ENCODE measurements around the gene GAB1.

GAB1 gene

DNA sequence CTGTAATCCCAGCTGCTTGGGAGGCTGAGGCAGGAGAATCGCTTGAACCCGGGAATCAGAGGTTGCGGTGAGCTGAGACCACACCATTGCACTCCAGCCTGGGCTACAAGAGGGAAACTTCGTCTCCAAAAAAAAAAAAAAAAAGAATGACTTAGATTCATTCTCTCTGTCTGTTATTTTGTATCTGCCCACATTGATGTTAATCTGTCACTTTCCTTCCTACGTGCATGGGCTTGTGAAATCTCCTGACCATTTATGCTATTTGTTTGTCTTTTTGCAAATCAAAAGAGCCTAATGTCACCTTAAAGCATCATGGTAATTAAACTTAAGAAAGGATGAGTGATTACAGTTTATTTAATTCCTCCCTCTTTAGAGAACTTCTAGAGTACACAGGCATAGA lies 27.4 kb downstream of the GAB1 start:
- Histone ChIP-seq H3K27me3 (ENCODE audit: insufficient read depth, poor library complexity, severe bottlenecking) (no peaks in the 10 kb centered on the region), H3K4me3 (ENCODE audit: severe bottlenecking) (no peak overlapping the region), H3K4me1 (ENCODE audit: insufficient read depth, poor library complexity, severe bottlenecking) (peaks cover 22% of the 10 kb centered on the region), H3K36me3 (ENCODE audit: low read depth) (no peaks in the 10 kb centered on the region), H3K9me3 (ENCODE audit: severe bottlenecking) (no peaks in the 10 kb centered on the region), H3K27ac (ENCODE audit: poor library complexity, severe bottlenecking) (no peak overlapping the region)
- ATAC-seq (ENCODE audit: low read depth) (no peak), DNase-seq (ENCODE audit: low spot score) (no peak)
- TF ChIP-seq, protein P1, sequence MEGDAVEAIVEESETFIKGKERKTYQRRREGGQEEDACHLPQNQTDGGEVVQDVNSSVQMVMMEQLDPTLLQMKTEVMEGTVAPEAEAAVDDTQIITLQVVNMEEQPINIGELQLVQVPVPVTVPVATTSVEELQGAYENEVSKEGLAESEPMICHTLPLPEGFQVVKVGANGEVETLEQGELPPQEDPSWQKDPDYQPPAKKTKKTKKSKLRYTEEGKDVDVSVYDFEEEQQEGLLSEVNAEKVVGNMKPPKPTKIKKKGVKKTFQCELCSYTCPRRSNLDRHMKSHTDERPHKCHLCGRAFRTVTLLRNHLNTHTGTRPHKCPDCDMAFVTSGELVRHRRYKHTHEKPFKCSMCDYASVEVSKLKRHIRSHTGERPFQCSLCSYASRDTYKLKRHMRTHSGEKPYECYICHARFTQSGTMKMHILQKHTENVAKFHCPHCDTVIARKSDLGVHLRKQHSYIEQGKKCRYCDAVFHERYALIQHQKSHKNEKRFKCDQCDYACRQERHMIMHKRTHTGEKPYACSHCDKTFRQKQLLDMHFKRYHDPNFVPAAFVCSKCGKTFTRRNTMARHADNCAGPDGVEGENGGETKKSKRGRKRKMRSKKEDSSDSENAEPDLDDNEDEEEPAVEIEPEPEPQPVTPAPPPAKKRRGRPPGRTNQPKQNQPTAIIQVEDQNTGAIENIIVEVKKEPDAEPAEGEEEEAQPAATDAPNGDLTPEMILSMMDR (IDR thresholded peaks at IDR 0.05; ENCODE audit: poor library complexity, severe bottlenecking), result no peak

DNA sequence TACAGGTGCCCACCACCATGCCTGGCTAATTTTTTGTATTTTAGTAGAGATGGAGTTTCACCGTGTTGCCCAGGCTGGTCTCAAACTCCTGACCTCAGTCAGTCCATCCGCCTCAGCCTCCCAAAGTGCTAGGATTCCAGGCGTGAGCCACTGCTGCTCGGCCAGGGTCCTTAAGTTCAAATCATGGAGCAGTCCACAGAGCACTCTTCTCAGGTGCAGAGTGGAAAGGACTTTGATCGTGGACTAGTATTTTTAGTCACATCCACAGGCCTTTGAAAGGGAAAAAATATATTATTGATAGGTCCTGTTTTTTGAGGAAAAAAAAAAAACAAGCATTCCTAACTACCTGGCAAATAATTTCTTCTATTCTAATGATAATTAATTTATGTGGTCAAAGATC lies 31.2 kb downstream of the GAB1 start:
- no peak overlapping the region for H3K4me3 ChIP-seq (ENCODE audit: severe bottlenecking)
- no peak for ATAC-seq (ENCODE audit: low read depth)

DNA sequence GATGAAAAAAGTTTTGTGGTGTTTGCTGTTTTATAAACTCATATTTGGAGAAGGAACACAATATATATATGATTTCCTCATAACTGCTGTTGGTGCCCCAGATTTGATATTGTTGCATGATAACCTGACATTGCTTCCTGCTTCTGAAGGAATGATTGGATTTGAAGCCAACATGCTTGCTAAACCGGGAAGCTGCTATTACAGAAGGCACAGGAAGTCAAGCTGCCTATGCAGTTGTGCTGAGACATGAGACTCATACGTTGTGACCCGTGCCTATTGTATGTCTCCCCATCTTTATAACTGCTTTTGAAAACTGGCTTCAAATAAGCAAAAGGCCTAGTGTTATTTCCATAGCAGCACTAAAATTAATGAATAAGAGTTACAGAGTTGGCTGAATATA lies 32.9 kb downstream of the GAB1 start:
- no peaks in the 10 kb centered on the region for H3K36me3 ChIP-seq (ENCODE audit: low read depth)
- DNase-seq (ENCODE audit: low spot score) (no peak), ATAC-seq (ENCODE audit: low read depth) (no peak)
- H3K9me3 ChIP-seq (ENCODE audit: severe bottlenecking), result no peaks in the 10 kb centered on the region
- no peak overlapping the region for H3K27ac ChIP-seq (ENCODE audit: poor library complexity, severe bottlenecking)
- no peaks in the 10 kb centered on the region for H3K27me3 ChIP-seq (ENCODE audit: insufficient read depth, poor library complexity, severe bottlenecking)
- no peaks in the 10 kb centered on the region for H3K4me1 ChIP-seq (ENCODE audit: insufficient read depth, poor library complexity, severe bottlenecking)
- no peak overlapping the region for H3K4me3 ChIP-seq (ENCODE audit: severe bottlenecking)
- TF ChIP-seq, protein P1 (IDR thresholded peaks at IDR 0.05; ENCODE audit: poor library complexity, severe bottlenecking), result no peak

More for the DNA sequence above, 31.2 kb downstream of the GAB1 start:
- TF ChIP-seq, protein P1 (IDR thresholded peaks at IDR 0.05; ENCODE audit: poor library complexity, severe bottlenecking), result no peak
- H3K4me1 ChIP-seq (ENCODE audit: insufficient read depth, poor library complexity, severe bottlenecking), result no peaks in the 10 kb centered on the region
- H3K27ac ChIP-seq (ENCODE audit: poor library complexity, severe bottlenecking), result no peak overlapping the region
- no peak for DNase-seq (ENCODE audit: low spot score)
- H3K27me3 ChIP-seq (ENCODE audit: insufficient read depth, poor library complexity, severe bottlenecking), result no peaks in the 10 kb centered on the region
- H3K36me3 ChIP-seq (ENCODE audit: low read depth), result no peaks in the 10 kb centered on the region
- no peaks in the 10 kb centered on the region for H3K9me3 ChIP-seq (ENCODE audit: severe bottlenecking)

DNA sequence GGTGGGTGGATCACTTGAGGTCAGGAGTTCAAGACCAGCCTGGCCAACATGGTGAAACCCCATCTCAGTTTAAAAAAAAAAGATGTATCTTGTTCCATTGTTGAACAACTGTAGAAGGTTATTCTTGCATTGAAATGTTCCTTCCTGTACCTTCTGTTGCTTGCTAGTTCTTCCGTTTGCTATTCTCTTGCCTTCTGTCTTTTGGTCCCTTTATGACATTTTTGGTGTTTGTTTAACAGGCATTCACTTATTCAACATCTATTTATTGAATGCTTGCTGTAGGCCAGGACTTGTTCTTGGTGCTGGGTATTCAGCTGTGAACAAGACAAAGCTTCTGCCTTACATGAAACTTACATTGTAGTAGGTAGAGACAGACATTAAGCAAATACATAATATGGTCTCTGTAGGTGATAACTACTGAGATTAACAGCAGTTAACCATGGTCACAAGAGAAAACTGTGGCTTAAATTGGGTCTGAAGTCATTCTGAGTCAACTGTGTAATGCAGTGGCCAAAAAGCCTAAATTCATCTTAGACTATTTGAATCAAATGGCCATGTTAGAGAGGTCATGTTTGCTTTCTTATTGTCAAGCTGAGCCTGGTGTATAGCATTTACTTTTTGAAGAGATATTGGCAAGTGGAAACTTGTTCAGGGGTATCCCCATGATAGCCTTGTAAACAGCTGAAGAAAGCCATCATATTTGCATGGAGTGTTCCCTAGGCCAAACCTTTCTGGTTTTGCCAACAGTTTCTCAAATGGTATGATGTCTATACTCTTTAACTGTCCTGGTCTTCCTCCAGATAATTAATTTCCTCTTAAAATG lies 35.6 kb downstream of the GAB1 start:
- Histone ChIP-seq H3K27me3 (ENCODE audit: insufficient read depth, poor library complexity, severe bottlenecking) (no peaks in the 10 kb centered on the region), H3K4me3 (ENCODE audit: severe bottlenecking) (no peak overlapping the region), H3K36me3 (ENCODE audit: low read depth) (no peaks in the 10 kb centered on the region), H3K9me3 (ENCODE audit: severe bottlenecking) (no peaks in the 10 kb centered on the region), H3K4me1 (ENCODE audit: insufficient read depth, poor library complexity, severe bottlenecking) (no peaks in the 10 kb centered on the region), H3K27ac (ENCODE audit: poor library complexity, severe bottlenecking) (no peak overlapping the region)
- TF ChIP-seq, protein P1 (IDR thresholded peaks at IDR 0.05; ENCODE audit: poor library complexity, severe bottlenecking), result no peak
- no peak for DNase-seq (ENCODE audit: low spot score)
- ATAC-seq (ENCODE audit: low read depth), result no peak

DNA sequence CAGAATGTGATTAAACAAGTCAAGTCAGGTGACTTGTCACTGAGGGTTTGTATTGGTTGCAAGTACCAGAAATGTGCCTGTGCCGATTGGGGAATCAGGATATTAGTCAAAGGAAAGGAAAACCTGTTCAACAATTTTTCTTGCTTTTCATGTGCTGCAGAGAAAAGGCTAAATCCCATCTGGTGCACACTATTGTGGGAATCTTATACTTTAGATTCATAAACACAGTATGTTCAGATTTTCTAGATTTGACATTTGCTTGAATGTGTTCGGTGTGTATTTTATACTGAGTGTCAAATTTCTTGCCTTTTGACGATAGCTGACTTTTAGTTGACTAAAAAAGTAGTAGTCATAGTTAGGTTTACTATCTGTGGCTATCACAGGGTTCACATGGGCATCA lies 37.6 kb downstream of the GAB1 start:
- H3K27ac ChIP-seq (ENCODE audit: poor library complexity, severe bottlenecking), result no peak overlapping the region
- no peaks in the 10 kb centered on the region for H3K4me1 ChIP-seq (ENCODE audit: insufficient read depth, poor library complexity, severe bottlenecking)
- no peaks in the 10 kb centered on the region for H3K27me3 ChIP-seq (ENCODE audit: insufficient read depth, poor library complexity, severe bottlenecking)
- H3K9me3 ChIP-seq (ENCODE audit: severe bottlenecking), result no peaks in the 10 kb centered on the region
- H3K4me3 ChIP-seq (ENCODE audit: severe bottlenecking), result no peak overlapping the region
- no peak for ATAC-seq (ENCODE audit: low read depth)
- TF ChIP-seq, protein P1 (IDR thresholded peaks at IDR 0.05; ENCODE audit: poor library complexity, severe bottlenecking), result no peak
- H3K36me3 ChIP-seq (ENCODE audit: low read depth), result no peaks in the 10 kb centered on the region
- no peak for DNase-seq (ENCODE audit: low spot score)

All from RWPE2 (cell line).